Left colon (tissue), 2 donors: ENCODE data around the gene P3H2. TPM values are rescaled to one million over a fixed set of nuclear protein-coding genes. Genes with fewer than 3 reads are reported as not detected.

Experiments used
- ATAC-seq: fragments of 200-7000 bp; cut with Tn5 transposase; one replicate; pipeline ENCODE4 v1.9.1; 2020; ENCODE audit warnings: mild to moderate bottlenecking, moderate library complexity
- DNase-seq, 2 donors: peaks; one replicate each; pipeline ENCODE4 v3.0.0-alpha.2; 2020
- intact Hi-C, 2 donors: fragments of 100-400 bp; cut with DNase I in 1 of 2; cut with micrococcal nuclease in 1 of 2; formaldehyde crosslinking; loops; one replicate each; pipeline versions ENCODE4 v1.11.2 to v1.14.0; 2022; cut with DNase I, micrococcal nuclease
- total RNA-seq, 2 donors: library from RNA; stranded (reverse); fragmentation: NEBNext Ultra II Directional; extraction: Animal tissue kit (Norgen Biotek cat#: 25700); gene quantifications; one replicate each; pipeline ENCODE4 v1.2.1, GENCODE V29; 2021
- donor health status: DM: no; HTN: no; CAD: no.
- donor health status: DM: yes; HTN: yes; CAD: no.

P3H2 gene
- total RNA-seq, 2 donors from 2014 or later = 39.5 to 46.4 TPM

DNA sequence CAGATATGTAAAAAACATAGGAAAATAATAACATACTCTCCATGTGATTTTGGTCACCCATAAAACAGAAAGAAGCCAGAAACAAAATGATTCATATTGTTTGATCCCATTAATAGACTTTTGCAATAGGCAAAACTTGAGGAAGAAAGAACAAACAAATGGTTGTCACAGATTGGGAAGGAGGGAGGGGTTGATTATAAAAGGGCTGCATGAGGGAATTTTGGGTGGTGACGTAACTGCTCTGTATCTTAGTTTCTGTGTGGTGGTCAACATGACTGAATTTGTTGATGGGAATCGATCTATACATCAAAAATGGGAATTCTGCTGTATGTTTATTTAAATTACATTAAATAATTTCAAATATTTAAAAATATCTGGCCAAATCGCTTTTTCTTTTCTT is 86.3 kb downstream of the P3H2 start:
- no peak for ATAC-seq
- intact Hi-C loops = no loop called here
- no peak for DNase-seq

DNA sequence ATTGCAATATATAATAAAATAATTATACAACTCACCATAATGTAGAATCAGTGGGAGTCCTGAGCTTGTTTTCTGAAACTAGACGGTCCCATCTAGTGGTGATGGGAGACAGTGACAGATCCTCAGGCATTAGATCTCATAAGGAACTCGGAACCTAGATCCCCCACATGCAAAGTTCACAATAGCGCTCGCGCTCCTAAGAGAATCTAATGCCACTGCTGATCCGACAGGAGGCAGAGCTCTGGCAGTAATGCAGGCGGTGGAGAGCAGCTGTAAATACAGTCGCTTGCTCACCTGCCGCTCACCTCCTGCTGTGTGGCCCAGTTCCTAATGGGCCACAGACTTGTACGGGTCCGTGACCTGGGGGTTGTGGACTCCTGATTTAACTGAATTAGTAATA is 87.8 kb downstream of the P3H2 start:
- no peak for ATAC-seq
- no peak for DNase-seq
- intact Hi-C loops = no loop called here

GRCh38 chr3:190031887-190032752 is 88.6 kb downstream of the P3H2 start:
- ATAC-seq = peak; percentile 56
- no peak for DNase-seq
- intact Hi-C loops = no loop called here

- no peak for DNase-seq
- intact Hi-C loops = no loop called here
- ATAC-seq = no peak
Measured at GRCh38 chr3:190027116-190027515, 93.6 kb downstream of the P3H2 start.

DNA sequence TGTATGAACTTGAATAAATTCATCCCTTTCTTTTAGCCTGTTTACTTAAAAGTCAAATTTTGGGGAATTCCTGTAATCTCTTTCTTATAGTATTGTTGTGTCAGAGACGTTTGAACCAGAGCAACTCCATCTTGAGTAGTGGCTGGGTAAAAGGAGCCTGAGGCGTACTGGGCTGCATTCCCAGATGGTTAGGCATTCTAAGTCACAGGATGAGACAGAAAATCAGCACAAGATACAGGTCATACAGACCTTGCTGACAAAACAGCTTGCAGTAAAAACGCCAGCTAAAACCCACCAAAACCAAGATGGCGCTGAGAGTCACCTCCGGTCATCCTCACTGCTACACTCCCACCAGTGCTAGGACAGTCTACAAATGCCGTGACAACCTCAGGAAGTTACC is 94.5 kb downstream of the P3H2 start:
- intact Hi-C loops = no loop called here
- ATAC-seq = no peak
- no peak for DNase-seq

- DNase-seq (no peak), ATAC-seq (no peak)
- intact Hi-C loops = no loop called here
Measured at GRCh38 chr3:190024912-190025311, 95.8 kb downstream of the P3H2 start.

DNA sequence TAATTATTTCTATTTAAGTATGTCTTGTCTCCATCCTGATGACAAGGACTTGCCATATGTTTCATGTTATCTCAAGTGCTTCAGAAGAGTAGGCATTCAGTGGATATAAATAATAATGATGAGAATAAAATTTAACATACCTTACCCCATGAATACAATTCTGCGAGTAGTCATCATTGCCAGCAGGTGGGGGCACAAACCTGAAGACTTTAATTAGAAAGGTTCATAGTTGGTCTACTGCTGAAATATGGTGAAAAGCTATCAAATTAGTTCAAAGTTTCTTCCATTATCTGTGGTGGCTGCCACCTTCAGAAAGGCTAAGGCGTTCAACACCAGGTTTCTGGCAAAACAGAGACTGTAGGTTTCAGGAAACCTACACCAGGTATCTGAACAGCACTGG is 100.9 kb downstream of the P3H2 start:
- no peak for ATAC-seq
- no peak for DNase-seq
- intact Hi-C loops = loop anchor here in 1 of 2 donors (5.0 kb wide), 1 partner anchor 182 kb away; no protein-coding TSS in a partner anchor

- intact Hi-C loops = loop anchor here in 1 of 2 donors (5.0 kb wide), 1 partner anchor 183 kb away; no protein-coding TSS in a partner anchor
- DNase-seq (no peak), ATAC-seq (no peak)
Measured at GRCh38 chr3:190019006-190019405, 101.7 kb downstream of the P3H2 start.

DNA sequence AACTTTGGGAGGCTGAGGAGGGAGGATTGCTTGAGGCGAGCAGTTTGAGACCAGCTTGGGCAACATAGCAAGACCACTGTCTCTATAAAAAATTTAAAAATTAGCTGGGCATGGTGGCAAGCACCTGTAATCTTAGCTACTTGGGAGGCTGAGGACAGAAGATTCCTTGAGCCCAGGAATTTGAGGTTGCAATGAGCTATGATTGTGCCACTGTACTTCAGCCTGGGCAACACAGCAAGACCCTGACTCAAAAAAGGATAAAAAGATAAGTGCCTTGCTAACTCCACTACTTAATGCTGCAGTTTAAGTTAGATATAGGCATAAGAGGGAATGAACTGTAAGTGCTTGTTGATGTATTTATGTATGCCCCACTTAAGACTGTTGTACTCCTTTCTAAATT is 102.2 kb downstream of the P3H2 start:
- ATAC-seq (no peak), DNase-seq (no peak)
- intact Hi-C loops = loop anchor here in 1 of 2 donors (5.0 kb wide), 1 partner anchor 184 kb away; no protein-coding TSS in a partner anchor

- peak in 1 of 2 donors; percentile 29 for DNase-seq
- intact Hi-C loops = loop anchor here in 1 of 2 donors (5.0 kb wide), 1 partner anchor 185 kb away; no protein-coding TSS in a partner anchor
- peak; percentile 91 for ATAC-seq
Measured at GRCh38 chr3:190017521-190018288, 103.0 kb downstream of the P3H2 start.

- no peak for ATAC-seq
- intact Hi-C loops = loop anchor here in 1 of 2 donors (5.0 kb wide), 1 partner anchor 185 kb away; no protein-coding TSS in a partner anchor
- no peak for DNase-seq
Measured at GRCh38 chr3:190016966-190017365, 103.7 kb downstream of the P3H2 start.

- intact Hi-C loops = loop anchor here in 1 of 2 donors (5.0 kb wide), 1 partner anchor 187 kb away; no protein-coding TSS in a partner anchor
- DNase-seq (no peak), ATAC-seq (no peak)
Measured at GRCh38 chr3:190014940-190015339, 105.8 kb downstream of the P3H2 start.

GRCh38 chr3:190013943-190014924 is 106.5 kb downstream of the P3H2 start:
- ATAC-seq (no peak), DNase-seq (no peak)
- intact Hi-C loops = no loop called here

- no peak for DNase-seq
- peak; percentile 57 for ATAC-seq
- intact Hi-C loops = no loop called here
Measured at GRCh38 chr3:190012784-190013183, 107.9 kb downstream of the P3H2 start.

DNA sequence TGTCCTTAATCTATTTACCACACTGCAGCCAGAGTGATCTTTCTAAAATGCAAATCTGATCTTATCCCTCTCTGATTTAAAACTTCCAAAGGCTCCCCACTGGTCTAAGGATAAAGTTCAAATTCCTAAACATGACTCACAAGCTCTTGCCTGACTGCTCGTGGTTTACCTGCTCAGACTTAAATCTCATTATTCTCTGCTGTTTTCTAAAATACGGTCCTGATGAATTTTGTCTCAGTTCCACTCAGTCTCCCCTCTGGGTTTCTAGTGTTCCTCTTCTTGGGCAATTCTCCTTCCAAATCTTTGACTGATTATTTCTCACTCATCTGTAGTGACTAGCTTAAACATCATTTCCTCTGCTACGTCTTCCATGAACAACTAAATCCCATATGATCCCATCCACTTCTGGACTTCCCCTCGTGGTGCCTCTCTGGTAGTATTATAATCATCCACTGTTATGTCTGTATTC is 108.3 kb downstream of the P3H2 start:
- intact Hi-C loops = no loop called here
- no peak for DNase-seq
- ATAC-seq = peak; percentile 85

- intact Hi-C loops = no loop called here
- DNase-seq (no peak), ATAC-seq (no peak)
Measured at GRCh38 chr3:190010486-190010885, 110.2 kb downstream of the P3H2 start.

DNA sequence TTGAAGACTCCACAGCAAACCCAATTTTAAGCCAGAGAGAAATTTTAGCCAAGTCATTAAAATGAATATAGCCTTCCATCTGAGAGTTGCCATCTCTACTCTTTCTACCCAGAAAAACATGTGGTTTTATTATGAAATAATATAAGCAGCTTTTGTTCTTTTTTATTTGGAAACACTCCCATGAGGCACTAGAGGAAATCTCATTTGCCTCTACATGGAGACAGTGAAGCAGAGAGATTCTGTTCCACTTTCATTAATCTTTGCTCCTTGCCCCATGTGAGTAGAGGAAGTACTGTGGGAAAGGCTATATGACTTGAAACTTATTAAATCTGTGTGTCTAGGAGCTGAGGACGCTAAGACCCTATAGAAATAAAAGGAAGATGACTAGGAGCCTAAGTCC is 111.1 kb downstream of the P3H2 start:
- intact Hi-C loops = no loop called here
- DNase-seq (no peak), ATAC-seq (peak; percentile 31)

- intact Hi-C loops = no loop called here
- ATAC-seq = no peak
- no peak for DNase-seq
Measured at GRCh38 chr3:190008432-190008831, 112.3 kb downstream of the P3H2 start.
